Left cardiac atrium (tissue), 4 donors: ENCODE results near the gene ARHGAP45. TPM values are rescaled to one million over a fixed set of nuclear protein-coding genes. Genes with fewer than 3 reads are reported as not detected.

Source experiments
- ATAC-seq, 2 donors: fragments of 200-7000 bp; cut with Tn5 transposase; one replicate each; pipeline ENCODE4 v1.9.1; 2020; ENCODE audit warnings: mild to moderate bottlenecking in 2 of 2, moderate library complexity in 2 of 2
- DNase-seq: peaks from one replicate; pipeline ENCODE4 v3.0.0-alpha.2; 2020
- intact Hi-C, 2 donors: fragments of 100-400 bp; cut with DNase I; formaldehyde crosslinking; loops; one replicate each; pipeline versions ENCODE4 v1.14.1 to v1.15.1; 2022 to 2023
- total RNA-seq, 2 donors: library from RNA; stranded (reverse); fragmentation: NEBNext Ultra II Directional; extraction: Animal tissue kit (Norgen Biotek cat#: 25700); gene quantifications; one replicate each; pipeline ENCODE4 v1.2.1, GENCODE V29; 2021
- donor health status: DM: no; HTN: yes; CAD: no.
- donor health status: DM: no; HTN: yes; CAD: no; lungs with severe emphysema.
- donor health status: DM: yes; HTN: yes; CAD: no.
- donor health status: Dilated cardiomyopathy.

Gene ARHGAP45
- total RNA-seq, 2 donors from 2014 or later, result 10.6 to 12.6 TPM

DNA sequence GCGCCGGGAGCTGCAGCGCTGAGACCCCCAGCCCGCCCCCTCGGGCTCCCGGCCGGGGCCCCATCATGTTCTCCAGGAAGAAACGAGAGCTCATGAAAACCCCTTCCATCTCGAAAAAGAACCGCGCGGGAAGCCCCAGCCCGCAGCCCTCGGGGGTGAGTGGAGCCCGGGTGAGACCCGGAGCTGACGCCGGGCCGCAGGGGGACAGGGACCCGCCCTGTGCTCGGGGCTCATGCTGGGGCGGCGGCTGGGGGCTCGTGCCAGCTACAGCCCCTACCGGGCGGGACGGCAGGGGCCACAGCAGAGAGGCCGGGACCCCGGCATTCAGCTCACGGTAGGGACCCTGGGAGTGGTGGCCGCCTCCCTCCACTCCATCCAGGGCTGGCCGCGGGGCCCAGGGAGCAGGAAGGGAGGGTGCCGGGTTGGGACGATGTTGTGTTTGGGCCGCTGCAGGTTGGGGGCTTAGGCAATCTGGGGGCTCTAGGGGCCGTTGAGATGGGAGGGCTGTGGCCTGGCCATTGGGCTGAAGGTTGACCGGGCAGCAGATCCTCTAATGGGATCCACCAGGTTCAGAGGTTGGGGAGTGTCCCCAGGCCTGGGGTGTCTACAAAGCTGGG, 482 bp downstream of the ARHGAP45 start:
- intact Hi-C loops, result no loop called here
- ATAC-seq, result peak in 1 of 2 donors; percentile 1
- DNase-seq, result no peak

DNA sequence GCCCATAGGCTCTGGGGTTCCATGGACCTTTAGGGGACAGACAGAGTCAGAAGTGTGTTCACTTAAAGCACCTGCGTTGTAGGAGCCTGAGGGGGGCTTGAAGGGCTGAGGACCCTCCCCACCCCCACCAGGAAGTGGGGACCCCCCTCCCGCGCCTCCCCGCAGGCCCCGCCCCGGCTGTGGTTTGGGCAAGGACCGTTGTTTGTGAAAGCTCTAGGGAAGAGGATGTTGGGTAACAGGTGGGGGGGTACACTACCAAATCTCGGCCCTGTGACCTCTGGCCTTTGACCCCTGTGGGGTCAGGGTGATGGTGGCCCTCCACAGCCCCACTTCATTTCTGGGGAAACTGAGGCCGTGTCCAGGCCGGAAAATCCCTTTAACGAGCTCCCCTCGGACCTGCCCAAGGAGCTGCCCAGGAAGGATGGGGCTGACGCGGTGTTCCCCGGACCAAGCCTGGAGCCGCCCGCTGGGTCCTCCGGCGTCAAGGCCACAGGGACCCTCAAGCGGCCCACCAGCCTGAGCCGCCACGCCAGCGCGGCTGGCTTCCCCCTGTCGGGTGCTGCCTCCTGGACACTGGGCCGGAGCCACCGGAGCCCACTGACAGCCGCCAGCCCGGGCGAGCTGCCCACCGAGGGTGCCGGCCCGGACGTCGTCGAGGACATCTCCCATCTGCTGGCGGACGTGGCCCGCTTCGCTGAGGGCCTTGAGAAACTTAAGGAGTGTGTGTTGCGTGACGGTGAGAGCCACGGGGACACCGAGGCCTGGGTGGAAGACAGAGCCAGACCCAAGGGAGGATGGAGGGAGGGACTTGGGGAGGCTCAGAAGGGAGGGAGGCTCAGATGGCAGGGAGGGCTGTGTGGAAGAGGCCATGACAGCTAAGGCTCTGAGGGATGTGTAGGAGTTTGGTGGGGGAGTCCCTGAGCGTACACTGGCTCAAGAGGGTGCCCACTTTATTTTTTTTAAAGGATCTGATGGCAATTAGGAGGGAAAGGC, 1.3 kb downstream of the ARHGAP45 start:
- DNase-seq (peak; percentile 63), ATAC-seq (peak in 1 of 2 donors; percentile 14)
- intact Hi-C loops, result no loop called here

DNA sequence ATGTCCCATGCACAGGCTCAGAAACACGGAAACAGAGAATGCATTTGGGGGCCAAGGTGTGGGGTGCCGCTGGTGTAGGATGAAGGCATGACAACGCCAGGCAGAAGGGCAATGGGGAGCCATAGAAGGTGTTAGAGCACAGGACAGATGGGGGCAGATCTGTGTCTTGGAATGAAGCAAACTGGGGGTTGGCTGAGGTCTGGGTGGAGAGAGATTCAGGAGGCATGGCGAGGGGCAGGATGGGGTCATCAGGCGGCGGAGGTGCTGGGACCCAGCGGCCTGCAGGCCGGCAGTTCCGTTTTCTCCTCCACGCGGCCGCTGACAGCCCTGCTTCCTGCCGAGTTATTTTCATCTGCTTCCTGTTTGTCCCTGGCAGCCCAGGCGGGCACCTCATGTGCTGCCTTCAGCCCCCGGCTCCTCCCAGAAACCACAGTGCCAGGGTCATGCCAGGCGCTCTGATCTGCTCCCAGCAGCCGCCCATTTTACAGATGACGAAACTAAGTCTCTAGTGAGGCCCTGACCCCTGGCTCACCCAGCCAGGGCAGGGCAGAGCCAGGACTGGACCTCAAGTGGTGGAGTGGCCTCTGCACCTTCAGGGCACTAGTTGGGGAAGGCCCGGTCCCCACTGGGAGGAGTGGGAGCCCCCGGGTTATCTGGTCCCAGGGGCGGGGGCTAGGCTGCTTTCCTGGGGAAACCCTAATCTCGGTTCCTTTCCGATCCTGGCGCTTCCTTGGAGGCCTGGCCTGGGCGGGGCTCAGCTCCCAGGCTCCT, 2.2 kb downstream of the ARHGAP45 start:
- DNase-seq (peak; percentile 79), ATAC-seq (peak; percentile 45 to 51)
- intact Hi-C loops, result no loop called here

DNA sequence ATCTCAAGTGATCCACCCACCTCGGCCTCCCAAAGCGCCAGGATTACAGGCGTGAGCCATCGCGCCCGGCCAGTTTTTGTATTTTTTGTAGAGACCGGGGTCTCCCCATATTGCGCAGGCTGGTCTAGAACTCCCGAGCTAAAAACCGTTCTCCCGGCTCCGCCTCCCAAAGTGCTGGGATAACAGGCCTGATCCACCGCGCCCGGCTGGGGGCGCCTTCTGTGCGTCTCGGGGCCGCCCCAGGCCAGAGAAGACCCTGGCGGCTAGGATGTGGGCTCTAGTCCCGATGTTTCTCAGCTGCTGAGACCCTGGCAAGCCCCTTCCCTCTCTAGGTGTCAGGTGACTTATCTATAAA, 3.6 kb downstream of the ARHGAP45 start:
- ATAC-seq, result no peak
- intact Hi-C loops, result no loop called here
- no peak for DNase-seq

DNA sequence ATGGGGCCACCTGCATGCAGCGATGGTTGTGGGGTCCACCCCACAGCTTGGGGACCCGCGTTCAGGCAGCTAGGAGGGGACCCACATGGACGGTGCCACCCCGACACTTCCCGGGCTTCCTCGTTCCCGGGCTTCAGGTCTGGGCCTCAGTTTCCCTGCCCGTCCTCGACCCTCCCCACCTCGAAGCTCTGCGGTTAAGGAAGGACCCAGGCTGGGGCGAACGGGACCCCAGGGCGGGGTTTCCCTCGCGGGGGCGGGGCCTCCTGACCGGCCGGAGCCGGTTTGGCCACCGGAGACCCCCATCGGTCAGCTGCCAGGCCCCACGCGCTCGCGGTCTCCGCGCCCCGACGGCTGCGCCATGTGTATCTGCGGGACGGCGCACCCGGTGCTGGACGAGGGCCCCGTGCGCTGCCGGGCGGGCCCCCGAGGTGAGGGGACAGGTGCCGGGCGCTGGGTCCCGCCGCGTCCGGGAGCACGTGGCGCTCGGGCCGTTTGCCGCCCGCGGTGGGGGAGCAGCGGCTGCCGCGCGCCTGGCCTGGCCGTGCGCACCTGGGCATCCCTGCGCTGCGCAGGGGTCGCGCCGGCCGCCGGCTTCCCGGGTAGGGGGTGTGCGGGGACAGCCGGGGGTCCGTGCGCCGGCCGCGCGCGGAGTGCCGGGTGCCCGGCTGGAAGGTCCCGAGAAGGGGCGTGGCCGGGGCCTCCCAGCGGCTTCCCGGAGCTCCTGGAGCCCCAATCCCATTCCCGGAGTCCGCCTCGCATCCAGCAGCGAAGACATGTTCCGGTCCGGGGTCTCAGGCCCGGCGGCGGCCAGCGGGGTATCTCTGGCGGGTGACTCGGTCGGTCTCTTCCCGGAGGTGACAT, 4.2 kb downstream of the ARHGAP45 start:
- ATAC-seq (no peak), DNase-seq (peak; percentile 39)
- intact Hi-C loops, result no loop called here

DNA sequence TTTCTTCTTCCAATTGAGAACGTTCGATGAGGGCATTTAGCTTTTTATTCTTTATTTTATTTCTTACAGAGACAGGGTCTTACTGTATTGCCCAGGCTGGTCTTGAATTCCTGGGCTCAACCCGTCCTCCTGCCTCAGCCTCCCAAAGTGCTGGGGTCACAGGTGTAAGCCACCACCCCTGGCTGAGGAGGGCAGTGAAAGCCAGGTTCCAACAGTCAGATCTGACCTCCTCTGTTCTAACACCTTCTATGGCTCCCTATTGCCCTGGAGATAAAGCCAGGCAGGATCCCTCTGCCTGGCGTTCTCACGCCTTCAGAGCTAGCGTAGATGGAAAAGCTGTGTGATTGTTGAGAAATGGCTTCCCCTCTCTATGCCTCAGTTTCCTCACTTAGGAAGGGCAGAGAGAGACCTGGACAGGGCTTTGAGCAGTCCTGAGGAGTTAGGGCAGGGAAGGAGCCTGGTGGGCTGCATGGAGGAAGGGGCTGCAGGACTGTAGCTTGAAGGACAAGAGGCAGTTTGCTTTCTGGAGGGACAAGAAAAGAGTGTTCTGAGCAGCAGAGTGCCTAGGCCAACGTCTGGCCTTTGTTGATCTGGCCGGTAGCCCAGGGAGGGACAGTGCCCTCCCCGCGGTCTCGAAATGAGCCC, 5.5 kb downstream of the ARHGAP45 start:
- intact Hi-C loops, result no loop called here
- ATAC-seq (no peak), DNase-seq (no peak)

DNA sequence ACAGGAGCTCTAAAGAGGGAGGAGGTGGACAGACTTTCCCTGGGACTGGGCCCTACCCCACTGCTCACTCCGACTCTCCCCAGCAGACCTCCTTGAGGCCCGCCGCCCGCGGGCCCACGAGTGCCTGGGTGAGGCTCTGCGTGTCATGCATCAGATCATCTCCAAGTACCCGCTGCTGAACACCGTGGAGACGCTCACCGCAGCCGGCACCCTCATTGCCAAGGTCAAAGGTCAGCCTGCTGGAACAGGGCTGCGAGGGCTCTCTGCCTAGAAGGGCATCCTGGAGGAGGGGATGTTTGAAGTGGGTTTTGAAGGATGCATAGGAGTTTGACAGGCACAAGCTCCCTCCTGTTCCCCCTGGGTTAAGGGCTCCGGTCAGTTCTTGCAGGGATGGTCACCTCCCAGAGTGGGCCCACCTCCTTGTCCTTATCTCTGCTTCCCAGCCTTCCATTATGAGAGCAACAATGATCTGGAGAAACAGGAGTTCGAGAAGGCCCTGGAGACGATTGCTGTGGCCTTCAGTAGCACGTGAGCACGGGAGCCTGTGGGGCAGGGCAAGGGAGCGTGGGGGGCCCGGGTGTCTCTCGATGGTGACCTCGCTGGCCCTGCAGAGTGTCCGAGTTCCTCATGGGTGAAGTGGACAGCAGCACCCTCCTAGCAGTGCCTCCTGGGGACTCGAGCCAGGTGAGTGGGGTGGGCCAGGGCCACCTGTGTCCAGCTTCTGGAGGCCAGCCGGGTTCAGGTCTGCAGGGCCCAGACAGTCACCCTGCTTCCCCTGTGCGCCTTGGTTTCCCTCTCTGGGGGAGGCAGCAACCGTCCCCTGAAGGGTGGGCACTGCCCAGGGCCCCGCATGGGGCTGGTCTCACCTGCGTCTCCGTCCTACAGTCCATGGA, 6.3 kb downstream of the ARHGAP45 start:
- no peak for DNase-seq
- intact Hi-C loops, result no loop called here
- ATAC-seq, result no peak

DNA sequence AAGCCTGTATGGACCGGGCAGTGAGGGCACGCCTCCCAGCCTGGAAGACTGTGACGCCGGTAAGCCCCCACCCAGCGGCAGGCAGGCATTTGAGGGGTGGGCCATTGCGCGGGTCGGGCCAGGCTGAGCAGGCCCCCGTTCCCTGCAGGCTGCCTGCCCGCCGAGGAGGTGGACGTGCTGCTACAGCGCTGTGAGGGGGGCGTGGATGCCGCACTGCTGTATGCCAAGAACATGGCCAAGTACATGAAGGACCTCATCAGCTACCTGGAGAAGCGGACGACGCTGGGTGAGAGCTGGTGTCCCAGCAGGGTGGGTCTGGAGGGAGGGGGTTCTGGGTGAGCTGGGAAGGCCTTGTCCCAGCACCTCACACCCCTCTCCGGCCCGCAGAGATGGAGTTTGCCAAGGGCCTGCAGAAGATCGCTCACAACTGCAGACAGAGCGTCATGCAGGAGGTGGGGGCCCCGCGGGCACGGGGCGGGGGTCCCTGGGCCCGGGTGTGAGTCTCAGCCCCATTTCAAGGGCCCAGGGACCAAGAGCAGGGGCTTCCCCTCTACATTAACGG, 7.1 kb downstream of the ARHGAP45 start:
- intact Hi-C loops, result no loop called here

DNA sequence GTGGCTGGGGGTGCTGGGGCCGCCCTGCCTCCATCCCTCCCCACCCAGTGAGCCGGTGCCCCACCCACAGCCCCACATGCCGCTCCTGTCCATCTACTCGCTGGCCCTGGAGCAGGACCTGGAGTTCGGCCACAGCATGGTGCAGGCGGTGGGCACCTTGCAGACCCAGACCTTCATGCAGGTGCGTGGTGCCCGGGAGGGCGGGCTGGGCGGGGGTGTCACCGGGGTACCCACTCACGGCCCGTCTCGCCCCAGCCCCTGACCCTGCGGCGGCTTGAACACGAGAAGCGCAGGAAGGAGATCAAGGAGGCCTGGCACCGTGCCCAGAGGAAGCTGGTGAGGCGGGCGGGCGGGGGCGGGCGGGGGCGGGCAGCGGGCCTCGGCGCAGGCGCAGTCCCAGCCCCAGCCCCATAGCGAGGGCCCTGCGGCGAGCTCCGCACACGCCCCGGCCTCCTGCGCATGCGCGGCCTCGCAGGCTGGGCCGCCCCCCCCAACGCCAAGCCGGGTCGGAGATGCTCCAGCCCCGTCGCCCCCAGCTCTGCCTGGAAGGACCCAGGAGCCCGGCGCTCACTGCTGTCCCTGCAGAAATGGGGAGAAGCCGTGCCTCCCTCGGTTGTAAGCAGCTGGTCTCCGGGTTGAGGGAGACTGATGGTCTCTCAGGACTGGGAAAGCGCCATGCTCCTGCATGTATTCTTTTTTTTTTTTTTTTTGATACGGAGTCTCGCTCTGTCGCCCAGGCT, 7.7 kb downstream of the ARHGAP45 start:
- DNase-seq, result peak; percentile 88
- peak; percentile 40 to 41 for ATAC-seq
- intact Hi-C loops, result no loop called here

More for the DNA sequence above, 7.1 kb downstream of the ARHGAP45 start:
- DNase-seq, result no peak
- ATAC-seq, result no peak

DNA sequence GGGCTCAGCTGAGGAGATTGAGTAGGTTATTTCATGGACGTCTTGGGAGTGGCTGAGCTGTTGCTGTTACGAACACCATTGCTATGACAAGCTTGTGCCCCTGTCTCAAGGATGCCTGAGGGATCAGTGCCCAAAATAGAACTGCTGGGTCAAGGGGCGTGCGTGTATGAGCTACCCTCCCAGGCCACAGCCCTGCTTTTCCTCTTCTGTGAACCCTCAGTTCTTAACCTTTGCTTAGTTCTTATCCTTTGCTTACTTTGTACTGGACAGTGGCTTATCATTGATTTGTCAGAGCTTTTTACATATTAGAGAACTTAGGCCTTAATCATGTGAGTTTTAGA, 9.0 kb downstream of the ARHGAP45 start:
- intact Hi-C loops, result no loop called here
- no peak for ATAC-seq
- no peak for DNase-seq

DNA sequence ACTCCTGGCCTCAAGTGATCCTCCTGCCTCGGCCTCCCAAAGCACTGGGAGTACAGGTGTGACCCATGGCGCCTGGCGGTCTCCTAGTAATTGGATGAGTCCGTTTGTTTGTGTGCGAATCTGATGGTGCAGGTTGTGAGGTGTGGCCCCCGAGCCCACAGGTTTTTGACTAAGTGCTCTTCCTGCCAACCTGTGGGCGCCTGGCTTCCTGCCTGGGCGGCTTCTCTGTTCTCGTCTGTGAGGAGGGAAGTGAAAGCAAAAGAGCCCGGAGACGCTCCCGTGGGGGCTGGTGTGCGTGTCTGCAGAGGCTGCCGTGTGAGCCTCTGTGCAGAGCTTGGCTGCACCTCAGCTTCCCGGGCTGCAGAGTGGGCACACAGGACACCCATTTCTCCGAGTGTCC, 10.0 kb downstream of the ARHGAP45 start:
- ATAC-seq (peak; percentile 35 to 58), DNase-seq (peak; percentile 69)
- intact Hi-C loops, result no loop called here

DNA sequence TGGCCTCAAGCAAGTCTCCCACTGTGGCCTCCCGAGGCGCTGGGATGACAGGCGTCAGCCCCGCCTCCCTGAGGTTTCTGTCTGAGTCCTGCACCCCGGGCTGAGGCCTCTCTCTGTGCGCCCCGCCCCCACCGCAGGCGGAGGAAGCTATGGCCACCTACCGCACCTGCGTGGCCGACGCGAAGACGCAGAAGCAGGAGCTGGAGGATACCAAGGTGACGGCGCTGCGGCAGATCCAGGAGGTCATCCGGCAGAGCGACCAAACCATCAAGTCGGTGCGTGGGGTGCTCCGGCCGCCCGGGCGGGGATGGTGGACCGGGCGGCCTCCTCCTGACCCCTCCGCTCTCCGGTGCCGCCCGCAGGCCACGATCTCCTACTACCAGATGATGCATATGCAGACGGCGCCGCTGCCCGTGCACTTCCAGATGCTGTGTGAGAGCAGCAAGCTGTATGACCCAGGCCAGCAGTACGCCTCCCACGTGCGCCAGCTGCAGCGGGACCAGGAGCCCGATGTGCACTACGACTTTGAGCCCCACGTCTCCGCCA, 12.7 kb downstream of the ARHGAP45 start:
- DNase-seq, result no peak
- no peak for ATAC-seq
- intact Hi-C loops, result no loop called here

DNA sequence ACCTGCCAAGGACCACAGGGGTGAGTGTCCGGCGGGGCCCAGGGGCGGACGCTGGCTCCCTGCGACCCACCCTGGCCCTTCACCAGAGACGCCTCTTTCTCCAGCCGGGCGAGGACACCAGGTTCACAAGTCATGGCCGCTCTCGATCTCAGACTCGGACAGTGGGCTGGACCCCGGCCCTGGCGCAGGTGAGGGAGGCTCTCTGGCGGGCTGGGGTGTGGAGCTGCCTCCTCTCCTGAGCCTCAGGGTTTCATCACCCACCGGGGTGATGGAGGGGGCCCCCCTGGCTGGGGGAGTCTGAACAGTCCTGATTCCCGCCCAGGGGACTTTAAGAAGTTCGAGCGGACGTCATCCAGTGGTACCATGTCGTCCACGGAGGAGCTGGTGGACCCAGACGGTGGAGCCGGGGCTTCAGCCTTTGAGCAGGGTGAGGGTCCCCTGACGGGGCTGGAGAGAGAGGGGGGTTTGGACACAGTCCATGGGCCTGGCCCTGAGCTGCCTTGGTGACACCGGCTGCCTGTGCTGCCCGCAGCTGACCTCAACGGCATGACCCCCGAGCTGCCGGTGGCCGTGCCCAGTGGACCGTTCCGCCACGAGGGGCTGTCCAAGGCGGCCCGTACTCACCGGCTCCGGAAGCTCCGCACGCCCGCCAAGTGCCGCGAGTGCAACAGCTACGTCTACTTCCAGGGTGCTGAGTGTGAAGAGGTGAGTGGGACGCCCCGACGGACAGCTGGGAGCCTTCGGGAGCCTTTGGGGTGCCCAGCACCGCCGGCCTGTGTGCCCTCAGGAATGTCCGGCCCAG, 13.6 kb downstream of the ARHGAP45 start:
- ATAC-seq (no peak), DNase-seq (no peak)
- intact Hi-C loops, result no loop called here

DNA sequence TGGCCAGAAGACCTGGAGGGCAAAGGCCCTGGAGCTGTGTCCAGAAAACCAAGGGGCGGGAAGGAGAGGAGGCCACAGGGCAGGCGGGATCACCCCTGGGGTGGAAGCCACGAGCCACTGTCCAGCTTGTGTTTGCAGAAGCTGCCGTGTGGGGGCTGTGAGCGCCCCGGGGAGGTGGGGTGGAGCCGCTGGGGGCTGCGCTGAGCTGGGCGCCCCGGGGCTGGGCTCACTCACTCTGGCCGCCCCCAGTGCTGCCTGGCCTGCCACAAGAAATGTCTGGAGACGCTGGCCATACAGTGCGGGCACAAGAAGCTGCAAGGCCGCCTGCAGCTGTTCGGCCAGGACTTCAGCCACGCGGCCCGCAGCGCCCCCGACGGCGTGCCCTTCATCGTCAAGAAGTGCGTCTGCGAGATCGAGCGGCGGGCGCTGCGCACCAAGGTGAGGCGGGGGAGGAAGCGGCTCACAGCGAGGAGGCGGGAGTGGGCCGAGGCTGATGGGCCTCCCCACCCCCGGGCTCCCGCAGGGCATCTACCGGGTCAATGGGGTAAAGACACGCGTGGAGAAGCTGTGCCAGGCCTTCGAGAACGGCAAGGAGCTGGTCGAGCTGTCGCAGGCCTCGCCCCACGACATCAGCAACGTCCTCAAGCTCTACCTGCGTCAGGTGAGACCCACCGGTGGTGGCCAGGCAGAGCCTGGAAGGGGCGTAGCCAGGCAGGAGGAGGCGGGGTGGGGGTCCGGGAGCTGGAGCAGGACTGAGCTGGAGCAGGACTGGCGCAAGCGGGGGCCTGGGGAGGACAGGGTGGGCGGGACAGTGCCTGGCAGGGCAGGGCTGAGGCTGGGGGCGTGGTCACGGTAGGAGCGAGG, 14.6 kb downstream of the ARHGAP45 start:
- ATAC-seq (no peak), DNase-seq (no peak)
- intact Hi-C loops, result no loop called here
